HepG2 (cell line): ENCODE data around the gene ELAVL3. TPM values are rescaled to one million over a fixed set of nuclear protein-coding genes. Genes with fewer than 3 reads are reported as not detected.

Experiments
- ATAC-seq: fragments of 200-7000 bp; cut with Tn5 transposase; 3 replicates; pipeline ENCODE4 v1.9.1; 2020; ENCODE audit warnings: mild to moderate bottlenecking, moderate library complexity
- BruUV-seq: library from RNA; stranded (reverse); fragments of 400-500 nt; replicated peaks from 2 replicates; lab custom pipeline; 2021; lab: Mats Ljungman, UMichigan
- CTCF ChIA-PET: fragments of 300-600 bp; formaldehyde crosslinking; extraction: SDS; loops from one replicate; lab custom pipeline; 2021; ENCODE audit warnings: low total read pairs, inconsistent platforms, low intra/inter-chr PET ratio; lab: Yijun Ruan, JAX
- POLR2A ChIA-PET: fragments of 350-600 bp; sonication (Branson Sonifier 250); formaldehyde crosslinking; loops from one replicate; lab custom pipeline; 2020; ENCODE audit warnings: antibody characterized with exemption, inconsistent platforms; lab: Yijun Ruan, JAX
- DNase-seq: peaks from one replicate; pipeline ENCODE4 v3.0.0-alpha.2; 2015; ENCODE audit warnings: low spot score
- FAIRE-seq: peaks from 3 replicates; lab custom pipeline; 2011; peaks lifted over from hg19 to GRCh38; lab: Jason Lieb, UNC
- H2AFZ ChIP-seq: one replicate; pipeline ENCODE4 v1.6.1; 2011; ENCODE audit warnings: low read length, inconsistent platforms
- H3K27ac ChIP-seq: fragments of 300-600 bp; 3 replicates; pipeline ENCODE4 v1.8.0; 2011; ENCODE audit warnings: mixed run types, mild to moderate bottlenecking, mixed read lengths, low read length, inconsistent platforms; ENCODE audit not compliant: insufficient read depth; ENCODE audit errors: extremely low read length
- H3K27me3 ChIP-seq, 2 experiments: fragments of 200-600 bp in 1 of 2; 2 replicates in 1 of 2; 3 replicates in 1 of 2; pipeline versions ENCODE4 v1.6.0 to v1.8.0; 2011; ENCODE audit warnings: low read length in 2 of 2, mild to moderate bottlenecking in 2 of 2, moderate library complexity in 2 of 2, inconsistent platforms in 1 of 2; ENCODE audit not compliant: insufficient read depth in 2 of 2, control insufficient read depth in 1 of 2
- H3K36me3 ChIP-seq, 2 experiments: fragments of 200-600 bp in 1 of 2; replicated peaks in 1 of 2; 2 replicates in 1 of 2; 3 replicates in 1 of 2; pipeline versions ENCODE4 v1.5.1 to v1.8.0; 2011; ENCODE audit warnings: low read length in 2 of 2, inconsistent platforms in 1 of 2; ENCODE audit not compliant: insufficient read depth in 2 of 2, control insufficient read depth in 1 of 2
- H3K4me1 ChIP-seq: 2 replicates; pipeline ENCODE4 v1.5.1; 2012; ENCODE audit warnings: low read length, inconsistent platforms; ENCODE audit not compliant: insufficient read depth
- H3K4me2 ChIP-seq: 2 replicates; pipeline ENCODE4 v1.6.0; 2011; ENCODE audit warnings: low read depth, low read length, inconsistent platforms
- H3K4me3 ChIP-seq, 3 experiments: fragments of 200-600 bp in 1 of 3; sonication (generic), shearing (Covaris generic) in 1 of 3; replicated peaks in 1 of 3; 2 replicates each; pipeline ENCODE4 v1.5.1; 2011 to 2016; ENCODE audit warnings: low read length in 3 of 3, inconsistent platforms in 2 of 3, low read depth in 2 of 3, mild to moderate bottlenecking in 2 of 3, control low read depth in 1 of 3, mixed read lengths in 1 of 3; ENCODE audit not compliant: insufficient read depth in 1 of 3
- H3K79me2 ChIP-seq: one replicate; pipeline ENCODE4 v1.6.1; 2011; ENCODE audit warnings: low read length, inconsistent platforms; ENCODE audit not compliant: insufficient read depth
- H3K9ac ChIP-seq: 2 replicates; pipeline ENCODE4 v1.6.0; 2011; ENCODE audit warnings: mild to moderate bottlenecking, low read depth, low read length, inconsistent platforms; ENCODE audit not compliant: insufficient read depth
- H3K9me3 ChIP-seq: 2 replicates; pipeline ENCODE4 v1.5.1; 2012; ENCODE audit warnings: mild to moderate bottlenecking, low read length
- H4K20me1 ChIP-seq: 2 replicates; pipeline ENCODE4 v1.6.0; 2011; ENCODE audit warnings: inconsistent platforms, mild to moderate bottlenecking, low read length, moderate library complexity; ENCODE audit not compliant: insufficient read depth
- AHR ChIP-seq: IDR thresholded peaks from 2 replicates; pipeline ENCODE4 v1.6.1; 2018; ENCODE audit warnings: missing genetic modification reagents, missing compliant biosample characterization
- ATAD3A ChIP-seq: sonication (generic); formaldehyde crosslinking; IDR thresholded peaks from 2 replicates; pipeline ENCODE4 v1.4.0; 2020; ENCODE audit warnings: missing genetic modification reagents
- ATRX ChIP-seq: sonication (generic); formaldehyde crosslinking; IDR thresholded peaks from 2 replicates; pipeline ENCODE4 v1.4.0; 2020; ENCODE audit warnings: missing genetic modification reagents, borderline replicate concordance
- E2F1 ChIP-seq: sonication (generic); formaldehyde crosslinking; IDR thresholded peaks from 2 replicates; pipeline ENCODE4 v1.5.0; 2020; ENCODE audit warnings: missing genetic modification reagents
- GPN1 ChIP-seq: sonication (generic); formaldehyde crosslinking; IDR thresholded peaks from 2 replicates; pipeline ENCODE4 v1.5.1; 2020; ENCODE audit warnings: missing genetic modification reagents, borderline replicate concordance
- HIVEP1 ChIP-seq: sonication (generic); formaldehyde crosslinking; IDR thresholded peaks from 2 replicates; pipeline ENCODE4 v1.4.0; 2020; ENCODE audit warnings: mild to moderate bottlenecking, missing genetic modification reagents
- JDP2 ChIP-seq: sonication (generic); formaldehyde crosslinking; IDR thresholded peaks from 2 replicates; pipeline ENCODE4 v1.8.1; 2022; ENCODE audit warnings: missing genetic modification reagents, borderline replicate concordance
- MTERF4 ChIP-seq: sonication (generic); formaldehyde crosslinking; IDR thresholded peaks from 2 replicates; pipeline ENCODE4 v1.8.0; 2023; ENCODE audit warnings: mild to moderate bottlenecking, missing genetic modification reagents
- NR1H2 ChIP-seq: sonication (generic); formaldehyde crosslinking; IDR thresholded peaks from 2 replicates; pipeline ENCODE4 v1.8.1; 2022; ENCODE audit warnings: low read depth, missing genetic modification reagents, borderline replicate concordance
- RBM39 ChIP-seq: fragments of 200-400 bp; formaldehyde crosslinking; IDR thresholded peaks from one replicate; pipeline ENCODE4 v1.6.1; 2018; ENCODE audit warnings: antibody characterized with exemption, mild to moderate bottlenecking, low read depth, low read length; ENCODE audit not compliant: poor library complexity, severe bottlenecking
- TMF1 ChIP-seq: sonication (generic); formaldehyde crosslinking; IDR thresholded peaks from 2 replicates; pipeline ENCODE4 v1.8.1; 2022; ENCODE audit warnings: low read depth, missing genetic modification reagents
- ZBTB14 ChIP-seq: sonication (generic); formaldehyde crosslinking; IDR thresholded peaks from 2 replicates; pipeline ENCODE4 v1.4.0; 2020; ENCODE audit warnings: missing genetic modification reagents
- ZNF18 ChIP-seq: sonication (generic); formaldehyde crosslinking; IDR thresholded peaks from 2 replicates; pipeline ENCODE4 v1.8.0; 2022; ENCODE audit warnings: mild to moderate bottlenecking, missing genetic modification reagents; ENCODE audit not compliant: insufficient replicate concordance
- ZNF20 ChIP-seq: sonication (generic); formaldehyde crosslinking; IDR thresholded peaks from 2 replicates; pipeline ENCODE4 v1.4.0; 2020; ENCODE audit warnings: mild to moderate bottlenecking, moderate library complexity, missing genetic modification reagents
- ZNF362 ChIP-seq: sonication (generic); formaldehyde crosslinking; IDR thresholded peaks from 2 replicates; pipeline ENCODE4 v1.4.0; 2020; ENCODE audit warnings: missing genetic modification reagents, mild to moderate bottlenecking, borderline replicate concordance
- ZNF543 ChIP-seq: sonication (generic); formaldehyde crosslinking; IDR thresholded peaks from 2 replicates; pipeline ENCODE4 v1.4.0; 2020; ENCODE audit warnings: mild to moderate bottlenecking, missing genetic modification reagents
- ZNF572 ChIP-seq: sonication (generic); formaldehyde crosslinking; IDR thresholded peaks from 2 replicates; pipeline ENCODE4 v1.5.1; 2020; ENCODE audit warnings: mild to moderate bottlenecking, missing genetic modification reagents
- WGBS: methylation state at CpG from one replicate; pipeline ENCODE4 v1.1.6; 2017; ENCODE audit warnings: low lambda C conversion rate; 5-methylcytosine and 5-hydroxymethylcytosine counted together
- in situ Hi-C: cut with HindIII; loops from 2 replicates; pipeline ENCODE4 v1.10.0; 2017; ENCODE audit warnings: low pct_unique_long_range_greater_than_20kb; ENCODE audit not compliant: extremely low pct_ligation_motif_present
- intact Hi-C: fragments of 100-400 bp; cut with micrococcal nuclease; formaldehyde crosslinking; loops from one replicate; pipeline ENCODE4 v1.10.0; 2022; ENCODE audit not compliant: unreplicated experiment
- polyA plus RNA-seq, 8 experiments: library from polyadenylated mRNA; depleted of rRNA in 3 of 8; stranded (reverse) in 7 of 8; unstranded in 1 of 8; fragments of >200 nt; fragmentation: Illumina TruSeq in 4 of 8; extraction: Trizol in 4 of 8; gene quantifications; 2 replicates each; pipeline versions ENCODE4 v1.2.1 to v1.2.3, GENCODE V29; 2011 to 2016; ENCODE audit warnings: low read depth in 4 of 8, missing spikeins in 1 of 8, mixed read lengths in 1 of 8; ENCODE audit not compliant: insufficient read depth in 1 of 8
- total RNA-seq, 5 experiments: library from RNA; depleted of rRNA; stranded (reverse); fragments of >200 nt; fragmentation: Illumina TruSeq; extraction: Trizol; gene quantifications; 2 replicates each; pipeline ENCODE4 v1.2.3, GENCODE V29; 2016; ENCODE audit warnings: low read depth in 1 of 5

Gene ELAVL3
- total and polyA plus RNA-seq, 2 of the 13 experiments (the other 11 are each of a cell fraction or from before 2014, with no cell fraction given) = 0.03 TPM; not detected in 1

GRCh38 chr19:11421371-11422098 is 59.3 kb downstream of the ELAVL3 start:
- ChIA-PET CTCF (no interaction called here), POLR2A (interaction anchor here (1.4 to 3.1 kb wide), 4 partner anchors 14 to 47 kb away, joined by 4 to 15 read pairs (median 10); partner anchors contain the start of genes EPOR, ODAD3, PRKCSH and SWSAP1)
- no peak for FAIRE-seq
- no peaks in the 10 kb centered on the region for H3K36me3 ChIP-seq
- ATAC-seq = peak; percentile 48
- H3K27ac ChIP-seq = no peak overlapping the region
- peak overlapping the region; percentile 79 for H3K4me2 ChIP-seq
- in situ Hi-C loops (loop anchor here (5.0 kb wide), 1 partner anchor 39 kb away; the partner anchor contains the start of gene EPOR), intact Hi-C loops (loop anchor here (5.0 kb wide), 1 partner anchor 39 kb away; the partner anchor contains the start of gene EPOR)
- no peak overlapping the region for H2AFZ ChIP-seq
- peak overlapping the region; percentile 14 to 69 (median 36); a peak in 5 of 6 replicates for H3K4me3 ChIP-seq
- H3K9ac ChIP-seq = no peak overlapping the region
- no peak for DNase-seq
- no TSS peak for BruUV-seq
- no peaks in the 10 kb centered on the region for H3K9me3 ChIP-seq
- H3K79me2 ChIP-seq = no peaks in the 10 kb centered on the region
- WGBS = 27% methylated on average over 30 of the region's 36 CpGs
- no peaks in the 10 kb centered on the region for H4K20me1 ChIP-seq
- H3K4me1 ChIP-seq = peaks cover 51% of the 10 kb centered on the region
- H3K27me3 ChIP-seq = peaks cover 3 to 35% of the 10 kb centered on the region in 2 experiments; a peak in 4 of 5 replicates
- TF ChIP-seq ATAD3A (CRISPR knock-in tag) (no peak), GPN1 (peak; percentile 40; the same call in 1 of the 2 replicates), RBM39 (no peak), HIVEP1 (CRISPR knock-in tag) (0 out of 2 replicates have a peak, but pooled peaks have one; percentile 40), NR1H2 (CRISPR knock-in tag) (no peak), ZNF18 (CRISPR knock-in tag) (no peak), JDP2 (no peak), AHR (no peak), MTERF4 (CRISPR knock-in tag) (no peak), ZBTB14 (CRISPR knock-in tag) (no peak), ZNF362 (no peak), ZNF20 (no peak), ATRX (CRISPR knock-in tag) (no peak), TMF1 (CRISPR knock-in tag) (no peak), E2F1 (CRISPR knock-in tag) (no peak), ZNF572 (CRISPR knock-in tag) (no peak), ZNF543 (CRISPR knock-in tag) (no peak)
